Muscle of leg (tissue), 11 donors: Measurements from ENCODE around the gene GLP1R. TPM values are rescaled to one million over a fixed set of nuclear protein-coding genes. Genes with fewer than 3 reads are reported as not detected.

Experiments used
- DNase-seq: peaks from one replicate; pipeline ENCODE4 v3.0.0; 2013
- H3K27ac ChIP-seq: one replicate; pipeline ENCODE4 v1.5.1; 2013; ENCODE audit warnings: mild to moderate bottlenecking, low read length, control low read depth
- H3K27me3 ChIP-seq: one replicate; pipeline ENCODE4 v1.6.1; 2013; ENCODE audit warnings: low read length; ENCODE audit not compliant: control insufficient read depth, insufficient read depth
- H3K36me3 ChIP-seq: one replicate; pipeline ENCODE4 v1.6.1; 2013; ENCODE audit warnings: low read length; ENCODE audit not compliant: control insufficient read depth, insufficient read depth
- H3K4me1 ChIP-seq: one replicate; pipeline ENCODE4 v1.6.1; 2013; ENCODE audit warnings: low read length; ENCODE audit not compliant: control insufficient read depth, insufficient read depth
- H3K4me3 ChIP-seq: one replicate; pipeline ENCODE4 v1.5.1; 2013; ENCODE audit warnings: low read length, control low read depth
- H3K9me3 ChIP-seq: replicated peaks from 2 replicates; pipeline ENCODE4 v1.6.1; 2013; ENCODE audit warnings: low read depth, low read length; ENCODE audit not compliant: control insufficient read depth
- WGBS: methylation state at CpG from one replicate; pipeline ENCODE4 v1.1.5; 2013; ENCODE audit warnings: missing lambda C conversion rate; ENCODE audit not compliant: insufficient coverage; 5-methylcytosine and 5-hydroxymethylcytosine counted together
- polyA plus RNA-seq, 8 donors: library from polyadenylated mRNA; unstranded; fragments of 120-200 nt; gene quantifications; one replicate each; pipeline versions ENCODE4 v1.2.1 to v1.2.3, GENCODE V29; 2013; ENCODE audit warnings: inconsistent platforms in 1 of 8, low replicate concordance in 1 of 8; ENCODE audit not compliant: insufficient read length in 8 of 8, insufficient read depth in 1 of 8
- total RNA-seq: library from RNA; stranded (reverse); fragments of 120-200 nt; gene quantifications from one replicate; pipeline ENCODE4 v1.2.4, GENCODE V29; 2013

GLP1R gene
- total and polyA plus RNA-seq, 9 donors: under 0.01 to 0.08 (median 0.05) TPM; not detected in 5

DNA sequence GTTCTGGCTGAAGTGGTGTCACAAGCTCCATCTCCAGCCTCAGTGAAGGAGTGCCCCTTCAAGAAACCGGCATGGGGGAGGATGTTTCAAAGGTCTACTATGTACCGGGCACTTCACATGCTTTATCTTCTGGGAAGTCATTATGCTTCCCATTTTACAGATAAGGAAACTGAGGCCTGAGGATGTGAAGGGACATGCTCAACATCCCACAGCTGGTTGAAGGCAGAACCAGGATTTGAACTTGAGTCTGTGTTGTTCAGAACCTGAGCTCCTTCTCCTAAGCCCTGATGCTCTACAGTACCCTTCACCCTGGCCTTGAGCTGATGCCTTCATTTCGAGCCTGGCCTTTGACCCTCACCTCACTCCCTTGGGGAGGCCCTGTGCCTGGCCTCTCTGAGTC is 13.0 kb downstream of the GLP1R start:
- Histone ChIP-seq H3K36me3 (no peaks in the 10 kb centered on the region), H3K27ac (no peak overlapping the region), H3K4me1 (no peaks in the 10 kb centered on the region), H3K4me3 (no peak overlapping the region), H3K9me3 (no peaks in the 10 kb centered on the region), H3K27me3 (peaks cover 43% of the 10 kb centered on the region)
- no peak for DNase-seq
- 50% methylated on average over 1 of the region's 3 CpGs for WGBS

DNA sequence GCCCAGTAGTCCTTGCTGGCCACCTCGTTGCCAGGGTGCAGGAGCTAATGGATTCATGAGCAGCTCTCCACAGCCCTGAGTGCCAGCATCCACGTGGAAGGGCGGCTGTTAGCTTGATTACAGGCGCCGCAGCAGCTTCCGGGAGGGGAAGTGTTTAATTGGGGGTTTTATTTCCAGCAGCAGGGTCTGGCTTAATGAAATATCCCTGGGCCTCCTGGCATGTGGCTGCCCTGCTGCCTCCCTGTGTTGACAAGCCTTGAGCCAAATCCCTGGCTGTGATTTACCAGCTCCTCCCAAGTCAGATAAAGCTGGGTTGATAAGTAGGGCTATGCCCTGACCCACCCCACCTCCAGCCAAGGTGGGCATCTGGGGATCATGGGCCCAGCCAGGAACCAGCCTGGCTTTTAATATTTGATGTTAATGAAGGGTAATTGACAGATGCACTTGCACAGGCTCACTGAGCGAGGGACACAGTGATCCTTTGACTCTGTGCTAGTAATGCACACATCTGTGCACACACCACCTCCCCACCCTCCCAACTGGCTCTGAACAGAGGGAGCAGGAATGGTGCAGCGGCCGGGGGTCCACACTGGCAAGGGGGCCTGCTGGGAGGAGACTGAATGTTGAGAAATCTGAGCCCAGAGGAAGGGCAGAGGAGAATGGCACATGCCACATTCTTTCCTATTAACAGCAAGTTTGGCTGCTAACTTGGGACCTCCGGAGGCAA is 13.6 kb downstream of the GLP1R start:
- DNase-seq: no peak
- Histone ChIP-seq H3K4me1 (no peaks in the 10 kb centered on the region), H3K9me3 (no peaks in the 10 kb centered on the region), H3K36me3 (no peaks in the 10 kb centered on the region), H3K27ac (no peak overlapping the region), H3K27me3 (peaks cover 41% of the 10 kb centered on the region), H3K4me3 (no peak overlapping the region)
- 12% methylated on average over 6 of the region's 10 CpGs for WGBS

DNA sequence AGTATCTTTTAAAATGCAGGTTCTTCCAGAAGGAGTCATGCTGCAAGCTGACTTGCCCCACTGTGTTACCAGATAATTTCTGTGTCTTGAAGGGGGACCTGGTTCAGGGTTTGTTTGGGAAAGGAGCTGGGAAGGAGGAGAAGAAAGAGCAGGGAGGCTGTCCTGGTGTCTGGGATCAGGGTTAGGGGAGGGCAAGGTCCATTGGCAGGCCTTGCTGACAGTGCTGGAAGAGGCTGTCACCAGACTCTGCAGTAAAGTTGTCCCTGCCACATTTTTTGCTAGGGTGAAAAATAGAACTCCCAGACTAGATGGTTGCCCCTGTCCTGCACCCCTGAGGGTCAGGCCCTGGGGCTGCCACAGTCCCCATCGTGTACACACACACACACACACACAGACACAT is 14.9 kb downstream of the GLP1R start:
- 63% methylated on average over 1 of the region's 1 CpG for WGBS
- Histone ChIP-seq H3K27me3 (peaks cover 46% of the 10 kb centered on the region), H3K4me3 (no peak overlapping the region), H3K27ac (no peak overlapping the region), H3K9me3 (no peaks in the 10 kb centered on the region), H3K36me3 (no peaks in the 10 kb centered on the region), H3K4me1 (no peaks in the 10 kb centered on the region)
- no peak for DNase-seq

DNA sequence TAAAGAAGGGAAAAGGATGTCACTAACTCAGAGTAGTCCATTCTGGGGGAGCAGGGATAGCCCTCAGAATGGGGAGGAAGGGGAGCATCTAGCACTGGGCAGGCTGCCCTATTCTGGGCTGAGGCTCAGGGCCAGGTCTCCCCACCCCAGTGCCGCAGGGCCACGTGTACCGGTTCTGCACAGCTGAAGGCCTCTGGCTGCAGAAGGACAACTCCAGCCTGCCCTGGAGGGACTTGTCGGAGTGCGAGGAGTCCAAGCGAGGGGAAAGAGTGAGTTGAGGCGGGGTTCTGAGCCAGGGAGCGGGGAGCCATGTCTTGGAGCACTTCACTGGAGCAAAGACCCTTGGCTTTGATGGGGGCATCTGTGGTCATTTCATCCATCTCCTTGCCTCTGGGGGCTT is 17.0 kb downstream of the GLP1R start:
- 75% methylated on average over 3 of the region's 8 CpGs for WGBS
- no peak overlapping the region for H3K4me3 ChIP-seq
- no peaks in the 10 kb centered on the region for H3K9me3 ChIP-seq
- no peak for DNase-seq
- no peaks in the 10 kb centered on the region for H3K36me3 ChIP-seq
- peaks cover 33% of the 10 kb centered on the region for H3K27me3 ChIP-seq
- H3K4me1 ChIP-seq: no peaks in the 10 kb centered on the region
- no peak overlapping the region for H3K27ac ChIP-seq

DNA sequence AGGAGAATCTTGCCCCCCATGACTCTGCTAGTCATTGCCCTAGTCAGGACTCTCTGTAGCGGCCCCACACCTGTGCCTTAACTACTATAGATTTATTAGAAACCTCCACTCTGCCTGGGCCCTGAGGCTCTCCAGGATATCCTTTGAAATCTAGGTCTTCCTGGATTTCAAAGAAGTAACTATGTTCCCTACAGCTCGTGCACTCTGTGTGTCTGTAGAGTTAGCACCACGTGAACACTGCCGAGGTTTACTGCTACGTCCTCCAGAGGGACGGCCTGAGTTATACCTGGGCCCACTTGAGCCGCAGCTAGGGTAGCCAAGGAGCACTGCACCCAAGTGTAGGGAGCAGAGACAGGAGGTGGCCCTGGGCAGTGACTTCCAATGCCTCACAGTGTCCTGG is 19.8 kb downstream of the GLP1R start:
- Histone ChIP-seq H3K27ac (no peak overlapping the region), H3K4me1 (no peaks in the 10 kb centered on the region), H3K4me3 (no peak overlapping the region), H3K9me3 (no peaks in the 10 kb centered on the region), H3K36me3 (no peaks in the 10 kb centered on the region), H3K27me3 (peaks cover 10% of the 10 kb centered on the region)
- no peak for DNase-seq
- 61% methylated on average over 7 of the region's 7 CpGs for WGBS

DNA sequence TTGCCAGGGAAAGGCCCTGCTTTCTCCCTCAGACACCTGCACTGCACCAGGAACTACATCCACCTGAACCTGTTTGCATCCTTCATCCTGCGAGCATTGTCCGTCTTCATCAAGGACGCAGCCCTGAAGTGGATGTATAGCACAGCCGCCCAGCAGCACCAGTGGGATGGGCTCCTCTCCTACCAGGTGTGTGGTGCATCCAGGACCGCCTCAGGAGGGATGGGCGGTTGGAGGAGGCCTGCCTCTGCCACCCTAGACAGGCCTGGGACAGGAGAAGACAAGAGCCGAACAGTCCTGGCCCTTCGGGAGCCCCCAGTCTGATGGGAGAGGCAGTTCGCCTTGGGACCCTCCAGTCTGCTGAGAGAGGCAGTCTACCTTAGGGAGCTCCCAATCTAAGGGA is 24.2 kb downstream of the GLP1R start:
- no peak overlapping the region for H3K4me3 ChIP-seq
- H3K27ac ChIP-seq: no peak overlapping the region
- no peak for DNase-seq
- H3K36me3 ChIP-seq: no peaks in the 10 kb centered on the region
- 95% methylated on average over 8 of the region's 9 CpGs for WGBS
- H3K27me3 ChIP-seq: peaks cover 7% of the 10 kb centered on the region
- no peaks in the 10 kb centered on the region for H3K9me3 ChIP-seq
- H3K4me1 ChIP-seq: no peaks in the 10 kb centered on the region

DNA sequence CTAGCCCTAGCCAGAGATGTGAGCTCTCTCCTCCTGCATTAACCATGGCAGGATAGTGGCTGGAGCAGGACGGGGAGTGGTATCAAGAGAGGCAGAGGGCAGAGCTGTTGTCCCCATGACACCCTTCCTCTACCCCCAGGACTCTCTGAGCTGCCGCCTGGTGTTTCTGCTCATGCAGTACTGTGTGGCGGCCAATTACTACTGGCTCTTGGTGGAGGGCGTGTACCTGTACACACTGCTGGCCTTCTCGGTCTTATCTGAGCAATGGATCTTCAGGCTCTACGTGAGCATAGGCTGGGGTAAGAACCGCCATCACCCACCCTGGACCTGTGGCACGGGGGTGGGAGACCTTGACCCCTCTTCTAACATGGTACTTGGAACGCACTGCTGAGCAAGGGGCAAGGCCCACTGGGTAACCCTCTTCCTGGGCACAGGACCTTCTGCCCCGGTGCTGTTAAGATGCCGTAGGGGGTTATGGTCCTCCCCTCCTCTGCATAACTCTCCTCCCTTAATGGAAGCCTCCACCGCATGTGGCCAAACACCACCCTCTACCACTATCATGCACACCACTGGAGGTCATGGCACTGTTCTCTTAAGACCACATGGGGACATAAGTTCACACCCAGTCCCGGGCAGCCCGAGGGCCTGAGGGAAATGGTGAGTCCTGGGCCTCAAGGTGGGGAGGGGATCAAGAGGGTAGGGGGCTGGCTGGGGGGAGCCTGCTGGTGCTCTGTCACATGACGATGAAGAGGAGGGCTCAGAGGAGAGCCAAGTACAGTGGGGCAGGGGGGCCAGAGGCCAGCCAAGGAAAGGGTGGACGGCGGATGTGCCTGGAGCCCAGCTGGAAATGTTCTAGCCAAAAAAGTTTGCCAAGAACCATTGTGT is 25.1 kb downstream of the GLP1R start:
- WGBS: 82% methylated on average over 14 of the region's 17 CpGs
- Histone ChIP-seq H3K4me1 (no peaks in the 10 kb centered on the region), H3K27me3 (peaks cover under 1% of the 10 kb centered on the region), H3K4me3 (no peak overlapping the region), H3K36me3 (no peaks in the 10 kb centered on the region), H3K27ac (no peak overlapping the region), H3K9me3 (no peaks in the 10 kb centered on the region)
- DNase-seq: peak; percentile 5

DNA sequence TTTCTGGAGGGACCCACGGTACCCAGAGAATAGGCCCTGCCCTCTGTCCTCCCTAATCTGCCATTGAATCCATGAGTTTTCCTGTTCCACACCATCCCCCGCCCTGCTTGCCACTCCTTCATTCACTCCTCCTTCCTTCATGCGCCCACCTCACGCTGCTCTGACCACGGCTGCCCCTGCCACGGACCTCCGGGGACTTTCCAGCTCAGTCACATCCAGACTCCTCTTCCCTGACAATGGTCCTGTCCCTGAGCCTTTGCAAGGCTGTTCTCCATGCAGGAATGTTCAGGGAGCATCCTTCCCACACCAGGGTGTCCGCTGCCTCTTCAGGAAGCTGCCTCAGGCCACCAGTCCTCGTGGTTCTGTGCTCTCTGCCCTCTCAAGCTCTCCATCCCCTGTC is 25.9 kb downstream of the GLP1R start:
- no peak overlapping the region for H3K27ac ChIP-seq
- no peaks in the 10 kb centered on the region for H3K4me1 ChIP-seq
- no peak for DNase-seq
- WGBS: 77% methylated on average over 9 of the region's 9 CpGs
- H3K4me3 ChIP-seq: no peak overlapping the region
- no peaks in the 10 kb centered on the region for H3K36me3 ChIP-seq
- no peaks in the 10 kb centered on the region for H3K27me3 ChIP-seq
- no peaks in the 10 kb centered on the region for H3K9me3 ChIP-seq

DNA sequence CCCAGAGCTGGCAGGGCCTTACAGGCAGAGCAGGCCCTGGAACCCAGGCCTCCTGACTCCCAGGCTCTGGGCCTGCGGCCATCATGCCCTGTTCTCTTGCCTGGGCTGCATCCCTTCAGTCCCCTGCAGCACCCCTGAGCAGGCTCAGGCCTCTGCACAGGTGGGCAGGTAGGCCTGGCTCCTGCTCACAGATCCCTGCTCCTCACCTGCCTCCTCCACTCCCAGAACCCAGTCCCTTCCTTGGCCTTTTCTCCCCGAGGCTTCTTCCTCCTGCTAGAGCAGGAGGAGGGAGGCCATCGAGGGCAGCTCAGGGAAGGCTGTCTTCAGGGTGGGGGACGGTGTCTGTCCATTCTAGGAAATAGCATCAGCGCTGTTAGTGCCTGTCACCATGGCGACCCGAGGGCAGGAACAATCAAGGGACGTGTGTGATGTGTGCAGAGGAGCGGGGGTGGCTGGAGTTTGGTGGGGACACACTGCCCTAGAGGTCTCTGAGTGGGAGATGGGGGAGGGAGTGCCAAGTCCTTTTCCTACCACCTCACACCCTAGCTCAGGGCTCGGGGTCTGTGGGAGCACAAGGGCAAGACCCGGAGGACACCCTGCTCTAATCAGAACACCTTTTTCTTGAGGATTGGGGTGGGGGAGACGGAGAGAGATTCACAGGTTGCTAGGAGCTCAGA is 26.6 kb downstream of the GLP1R start:
- Histone ChIP-seq H3K36me3 (no peaks in the 10 kb centered on the region), H3K27me3 (no peaks in the 10 kb centered on the region), H3K4me1 (no peaks in the 10 kb centered on the region), H3K4me3 (no peak overlapping the region), H3K9me3 (no peaks in the 10 kb centered on the region), H3K27ac (no peak overlapping the region)
- no peak for DNase-seq
- WGBS: 72% methylated on average over 2 of the region's 12 CpGs
